A673 (cell line): ENCODE results near the gene WDR37. TPM values are rescaled to one million over a fixed set of nuclear protein-coding genes. Genes with fewer than 3 reads are reported as not detected.

ENCODE experiments used
- BruUV-seq: library from RNA; stranded (reverse); fragments of 400-500 nt; replicated peaks from 2 replicates; lab custom pipeline; 2021; lab: Mats Ljungman, UMichigan
- CTCF ChIA-PET: fragments of 300-600 bp; sonication (Branson Sonifier 250); formaldehyde crosslinking; loops from one replicate; lab custom pipeline; 2022; ENCODE audit warnings: antibody characterized with exemption; lab: Charles Lee
- POLR2A ChIA-PET: fragments of 300-600 bp; sonication (Branson Sonifier 250); formaldehyde crosslinking; loops from one replicate; lab custom pipeline; 2022; ENCODE audit warnings: antibody characterized with exemption; ENCODE audit not compliant: low non-redundant PET; lab: Charles Lee
- DNase-seq: peaks from one replicate; pipeline ENCODE4 v3.0.0-alpha.2; 2015; ENCODE audit warnings: low spot score
- H3K27ac ChIP-seq: fragments of 200-600 bp; sonication (generic); 2 replicates; pipeline ENCODE4 v1.5.1; 2016; ENCODE audit warnings: mixed run types, low read depth, mild to moderate bottlenecking, mixed read lengths, antibody characterized with exemption, low read length; ENCODE audit not compliant: poor library complexity, severe bottlenecking
- H3K27me3 ChIP-seq: fragments of 200-600 bp; sonication (generic); replicated peaks from 2 replicates; pipeline ENCODE4 v1.6.1; 2017; ENCODE audit warnings: mixed run types, low read depth, mild to moderate bottlenecking, mixed read lengths, antibody characterized with exemption, low read length; ENCODE audit not compliant: insufficient read depth, poor library complexity
- H3K36me3 ChIP-seq: fragments of 200-600 bp; sonication (generic); 2 replicates; pipeline ENCODE4 v1.6.1; 2016; ENCODE audit warnings: mixed run types, mild to moderate bottlenecking, mixed read lengths, antibody characterized with exemption, low read length; ENCODE audit not compliant: insufficient read depth, poor library complexity, severe bottlenecking
- H3K4me1 ChIP-seq: fragments of 200-600 bp; sonication (generic); 2 replicates; pipeline ENCODE4 v1.6.1; 2017; ENCODE audit warnings: mixed run types, mild to moderate bottlenecking, mixed read lengths, antibody characterized with exemption, low read length; ENCODE audit not compliant: insufficient read depth, poor library complexity, severe bottlenecking
- H3K4me3 ChIP-seq: fragments of 200-600 bp; sonication (generic); 2 replicates; pipeline ENCODE4 v1.5.1; 2016; ENCODE audit warnings: low read depth, mixed run types, mild to moderate bottlenecking, mixed read lengths, low read length; ENCODE audit not compliant: poor library complexity, severe bottlenecking
- H3K9me3 ChIP-seq: fragments of 200-600 bp; sonication (generic); 2 replicates; pipeline ENCODE4 v1.6.1; 2016; ENCODE audit warnings: mixed run types, low read depth, mild to moderate bottlenecking, mixed read lengths, antibody characterized with exemption, low read length; ENCODE audit not compliant: poor library complexity, severe bottlenecking
- EZH2 ChIP-seq: fragments of 200-600 bp; sonication (generic); IDR thresholded peaks from 2 replicates; pipeline ENCODE4 v1.6.1; 2017; ENCODE audit warnings: borderline replicate concordance, low read depth, mild to moderate bottlenecking, mixed read lengths, antibody characterized with exemption, low read length; ENCODE audit not compliant: poor library complexity, severe bottlenecking
- intact Hi-C: fragments of 100-400 bp; cut with micrococcal nuclease; formaldehyde crosslinking; loops from one replicate; pipeline ENCODE4 v1.10.0; 2022; ENCODE audit not compliant: unreplicated experiment
- total RNA-seq: library from RNA; stranded (reverse); gene quantifications from 2 replicates; pipeline ENCODE4 v1.2.3, GENCODE V29; 2021
- TF ChIP-seq, protein P1 (sequence below): fragments of 300-800, 200-600 bp; sonication (generic); conservative IDR thresholded peaks from 2 replicates; pipeline ENCODE4 v1.5.1; 2017; ENCODE audit warnings: low read depth, mild to moderate bottlenecking, antibody characterized with exemption, low read length, moderate library complexity, mixed read lengths

WDR37 gene
- total RNA-seq, 1 experiment from 2014 or later, result 12.6 TPM

DNA sequence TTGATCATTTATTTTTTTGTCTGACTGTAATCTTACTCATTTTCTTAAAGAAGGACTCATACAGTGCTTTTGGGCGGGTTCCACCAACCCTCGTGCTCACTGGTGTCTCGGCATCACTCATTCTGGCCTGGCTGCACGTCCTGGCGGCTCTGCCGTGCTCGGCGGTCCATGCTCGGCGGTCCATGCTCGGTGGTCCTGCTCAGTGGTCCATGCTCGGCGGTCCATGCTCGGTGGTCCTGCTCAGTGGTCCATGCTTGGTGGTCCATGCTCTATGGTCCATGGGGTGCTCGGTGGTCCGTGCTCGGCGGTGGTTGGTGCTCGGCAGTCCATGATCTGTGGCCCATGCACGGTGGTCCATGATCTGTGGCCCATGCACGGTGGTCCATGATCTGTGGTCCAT is 72.5 kb downstream of the WDR37 start:
- H3K4me1 ChIP-seq, result no peaks in the 10 kb centered on the region
- H3K27ac ChIP-seq, result no peak overlapping the region
- ChIA-PET POLR2A (no interaction called here), CTCF (no interaction called here)
- H3K36me3 ChIP-seq, result peaks cover 17% of the 10 kb centered on the region
- DNase-seq, result no peak
- no peaks in the 10 kb centered on the region for H3K27me3 ChIP-seq
- H3K9me3 ChIP-seq, result no peaks in the 10 kb centered on the region
- no peak overlapping the region for H3K4me3 ChIP-seq
- TF ChIP-seq EZH2, result no peak
- TF ChIP-seq, protein P1, sequence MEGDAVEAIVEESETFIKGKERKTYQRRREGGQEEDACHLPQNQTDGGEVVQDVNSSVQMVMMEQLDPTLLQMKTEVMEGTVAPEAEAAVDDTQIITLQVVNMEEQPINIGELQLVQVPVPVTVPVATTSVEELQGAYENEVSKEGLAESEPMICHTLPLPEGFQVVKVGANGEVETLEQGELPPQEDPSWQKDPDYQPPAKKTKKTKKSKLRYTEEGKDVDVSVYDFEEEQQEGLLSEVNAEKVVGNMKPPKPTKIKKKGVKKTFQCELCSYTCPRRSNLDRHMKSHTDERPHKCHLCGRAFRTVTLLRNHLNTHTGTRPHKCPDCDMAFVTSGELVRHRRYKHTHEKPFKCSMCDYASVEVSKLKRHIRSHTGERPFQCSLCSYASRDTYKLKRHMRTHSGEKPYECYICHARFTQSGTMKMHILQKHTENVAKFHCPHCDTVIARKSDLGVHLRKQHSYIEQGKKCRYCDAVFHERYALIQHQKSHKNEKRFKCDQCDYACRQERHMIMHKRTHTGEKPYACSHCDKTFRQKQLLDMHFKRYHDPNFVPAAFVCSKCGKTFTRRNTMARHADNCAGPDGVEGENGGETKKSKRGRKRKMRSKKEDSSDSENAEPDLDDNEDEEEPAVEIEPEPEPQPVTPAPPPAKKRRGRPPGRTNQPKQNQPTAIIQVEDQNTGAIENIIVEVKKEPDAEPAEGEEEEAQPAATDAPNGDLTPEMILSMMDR, result no peak
- no TSS peak for BruUV-seq
- intact Hi-C loops, result no loop called here

GRCh38 chr10:1130226-1130625 is 74.0 kb downstream of the WDR37 start:
- Histone ChIP-seq H3K9me3 (no peaks in the 10 kb centered on the region), H3K4me3 (no peak overlapping the region), H3K27me3 (no peaks in the 10 kb centered on the region), H3K36me3 (peaks cover 17% of the 10 kb centered on the region), H3K4me1 (no peaks in the 10 kb centered on the region), H3K27ac (no peak overlapping the region)
- ChIA-PET POLR2A (no interaction called here), CTCF (no interaction called here)
- no TSS peak for BruUV-seq
- DNase-seq, result no peak
- intact Hi-C loops, result no loop called here
- no peak for TF ChIP-seq EZH2
- TF ChIP-seq, protein P1, result no peak

DNA sequence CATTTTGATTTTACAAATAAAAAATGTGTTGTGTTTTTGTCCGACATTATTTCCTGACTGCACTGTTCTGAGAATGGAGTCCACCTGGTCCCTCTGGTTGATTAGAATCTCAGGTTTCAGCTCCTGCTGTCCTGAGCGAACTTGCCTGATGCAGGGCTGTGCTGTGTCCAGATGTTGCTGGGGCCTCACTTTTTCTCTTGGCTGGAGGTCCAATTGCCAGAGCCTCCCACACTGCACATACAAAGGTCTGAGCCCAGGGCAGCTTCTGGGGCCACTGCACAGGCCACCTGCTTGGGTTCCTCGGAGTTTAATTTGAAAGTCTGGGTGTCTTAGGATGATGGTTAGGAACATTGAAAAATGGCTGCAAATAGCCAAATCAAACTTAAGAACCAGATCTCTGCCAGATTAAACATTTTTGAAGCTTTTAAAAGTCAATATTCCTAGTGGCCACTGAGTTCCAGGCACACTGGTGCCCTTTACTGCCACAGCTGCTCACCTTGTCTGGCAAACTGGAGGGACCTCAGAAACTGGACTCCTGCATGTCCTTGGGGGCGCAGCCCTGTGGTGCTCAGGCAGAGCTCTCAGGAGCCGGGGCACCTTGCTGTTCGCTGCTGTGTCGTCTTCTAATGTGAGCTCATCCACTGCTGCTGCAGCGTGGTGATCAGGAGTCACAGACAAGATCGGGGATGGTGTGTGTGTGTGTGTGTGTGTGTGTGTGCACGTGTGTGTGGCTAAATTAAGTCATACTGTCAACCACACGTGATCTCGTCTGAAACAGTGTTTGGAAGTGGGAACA is 75.0 kb downstream of the WDR37 start:
- TF ChIP-seq EZH2, result no peak
- TF ChIP-seq, protein P1, result no peak
- Histone ChIP-seq H3K4me3 (no peak overlapping the region), H3K9me3 (no peaks in the 10 kb centered on the region), H3K4me1 (no peaks in the 10 kb centered on the region), H3K27ac (no peak overlapping the region), H3K27me3 (no peaks in the 10 kb centered on the region), H3K36me3 (peaks cover 17% of the 10 kb centered on the region)
- intact Hi-C loops, result no loop called here
- ChIA-PET POLR2A (no interaction called here), CTCF (no interaction called here)
- BruUV-seq, result no TSS peak
- DNase-seq, result no peak
